ENCODE data around the gene ELAVL2. TPM values are rescaled to one million over a fixed set of nuclear protein-coding genes. Genes with fewer than 3 reads are reported as not detected.

ELAVL2 gene
- total RNA-seq, 1 donor from 2014 or later = 21.1 TPM

GRCh38 chr9:23764219-23764618 lies 61.8 kb downstream of the ELAVL2 start:
- peaks cover 36% of the 10 kb centered on the region for H3K79me2 ChIP-seq (ENCODE audit: low read depth)
- Mint-ChIP-seq H3K4me3 (no peak overlapping the region), H3K36me3 (peaks cover 10% of the 10 kb centered on the region), H3K27ac (no peak overlapping the region), H3K9me3 (no peaks in the 10 kb centered on the region), H3K4me1 (no peaks in the 10 kb centered on the region), H3K27me3 (ENCODE audit: insufficient read depth, low read depth) (no peaks in the 10 kb centered on the region)
- H2AFZ ChIP-seq (replicated peaks) = no peak overlapping the region
- H3K9ac ChIP-seq = no peak overlapping the region
- no peaks in the 10 kb centered on the region for H3F3A ChIP-seq (ENCODE audit: low read depth)
- H3K4me2 ChIP-seq = peak overlapping the region; percentile 24
- H3K4me1 ChIP-seq = peaks cover 11% of the 10 kb centered on the region
- DNase-seq (ENCODE audit: low spot score) = no peak
- no peaks in the 10 kb centered on the region for H3K9me3 ChIP-seq (ENCODE audit: low read depth)
- TF ChIP-seq EZH2 (IDR thresholded peaks at IDR 0.05) (no peak), EZH2phosphoT487 (IDR thresholded peaks at IDR 0.05) (no peak)
- TF ChIP-seq, protein P1, sequence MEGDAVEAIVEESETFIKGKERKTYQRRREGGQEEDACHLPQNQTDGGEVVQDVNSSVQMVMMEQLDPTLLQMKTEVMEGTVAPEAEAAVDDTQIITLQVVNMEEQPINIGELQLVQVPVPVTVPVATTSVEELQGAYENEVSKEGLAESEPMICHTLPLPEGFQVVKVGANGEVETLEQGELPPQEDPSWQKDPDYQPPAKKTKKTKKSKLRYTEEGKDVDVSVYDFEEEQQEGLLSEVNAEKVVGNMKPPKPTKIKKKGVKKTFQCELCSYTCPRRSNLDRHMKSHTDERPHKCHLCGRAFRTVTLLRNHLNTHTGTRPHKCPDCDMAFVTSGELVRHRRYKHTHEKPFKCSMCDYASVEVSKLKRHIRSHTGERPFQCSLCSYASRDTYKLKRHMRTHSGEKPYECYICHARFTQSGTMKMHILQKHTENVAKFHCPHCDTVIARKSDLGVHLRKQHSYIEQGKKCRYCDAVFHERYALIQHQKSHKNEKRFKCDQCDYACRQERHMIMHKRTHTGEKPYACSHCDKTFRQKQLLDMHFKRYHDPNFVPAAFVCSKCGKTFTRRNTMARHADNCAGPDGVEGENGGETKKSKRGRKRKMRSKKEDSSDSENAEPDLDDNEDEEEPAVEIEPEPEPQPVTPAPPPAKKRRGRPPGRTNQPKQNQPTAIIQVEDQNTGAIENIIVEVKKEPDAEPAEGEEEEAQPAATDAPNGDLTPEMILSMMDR (IDR thresholded peaks at IDR 0.05) = no peak
- no peak overlapping the region for H3K4me3 ChIP-seq
- peaks cover 3% of the 10 kb centered on the region for H4K20me1 ChIP-seq (ENCODE audit: low read depth)
- no peaks in the 10 kb centered on the region for H3K36me3 ChIP-seq
- H3K27me3 ChIP-seq = no peaks in the 10 kb centered on the region
- no peak overlapping the region for H3K27ac ChIP-seq

- H3K27me3 Mint-ChIP-seq (ENCODE audit: insufficient read depth, low read depth) = no peaks in the 10 kb centered on the region
- TF ChIP-seq EZH2phosphoT487 (IDR thresholded peaks at IDR 0.05) (no peak), EZH2 (IDR thresholded peaks at IDR 0.05) (no peak)
- TF ChIP-seq, protein P1 (IDR thresholded peaks at IDR 0.05) = no peak
- peaks cover 28% of the 10 kb centered on the region for H3K36me3 Mint-ChIP-seq
- Histone ChIP-seq H3K9ac (no peak overlapping the region), H3K27ac (no peak overlapping the region), H4K20me1 (ENCODE audit: low read depth) (no peaks in the 10 kb centered on the region), H3K79me2 (ENCODE audit: low read depth) (no peaks in the 10 kb centered on the region), H3K36me3 (peaks cover 6% of the 10 kb centered on the region), H3F3A (ENCODE audit: low read depth) (no peaks in the 10 kb centered on the region), H3K4me2 (no peak overlapping the region), H3K4me1 (no peaks in the 10 kb centered on the region), H3K9me3 (ENCODE audit: low read depth) (no peaks in the 10 kb centered on the region), H3K4me3 (no peak overlapping the region), H2AFZ (replicated peaks) (no peak overlapping the region), H3K27me3 (no peaks in the 10 kb centered on the region)
- DNase-seq (ENCODE audit: low spot score) = no peak
- no peak overlapping the region for H3K27ac Mint-ChIP-seq
- no peak overlapping the region for H3K4me3 Mint-ChIP-seq
- no peaks in the 10 kb centered on the region for H3K4me1 Mint-ChIP-seq
- no peaks in the 10 kb centered on the region for H3K9me3 Mint-ChIP-seq
Observed at GRCh38 chr9:23754551-23754950, 71.5 kb downstream of the ELAVL2 start.

GRCh38 chr9:23752859-23753258 lies 73.2 kb downstream of the ELAVL2 start:
- no peaks in the 10 kb centered on the region for H3K79me2 ChIP-seq (ENCODE audit: low read depth)
- Mint-ChIP-seq H3K27me3 (ENCODE audit: insufficient read depth, low read depth) (peaks cover 4% of the 10 kb centered on the region), H3K27ac (no peak overlapping the region), H3K36me3 (peaks cover 37% of the 10 kb centered on the region), H3K9me3 (no peaks in the 10 kb centered on the region), H3K4me3 (no peak overlapping the region), H3K4me1 (no peaks in the 10 kb centered on the region)
- no peaks in the 10 kb centered on the region for H3F3A ChIP-seq (ENCODE audit: low read depth)
- no peaks in the 10 kb centered on the region for H4K20me1 ChIP-seq (ENCODE audit: low read depth)
- no peaks in the 10 kb centered on the region for H3K27me3 ChIP-seq
- TF ChIP-seq EZH2phosphoT487 (IDR thresholded peaks at IDR 0.05) (no peak), EZH2 (IDR thresholded peaks at IDR 0.05) (no peak)
- TF ChIP-seq, protein P1 (IDR thresholded peaks at IDR 0.05) = no peak
- H3K9ac ChIP-seq = no peak overlapping the region
- no peak overlapping the region for H3K27ac ChIP-seq
- H3K36me3 ChIP-seq = peaks cover 6% of the 10 kb centered on the region
- H2AFZ ChIP-seq (replicated peaks) = no peak overlapping the region
- H3K4me2 ChIP-seq = no peak overlapping the region
- H3K4me1 ChIP-seq = no peaks in the 10 kb centered on the region
- H3K9me3 ChIP-seq (ENCODE audit: low read depth) = no peaks in the 10 kb centered on the region
- DNase-seq (ENCODE audit: low spot score) = no peak
- H3K4me3 ChIP-seq = no peak overlapping the region
